Keratinocyte (primary cell): ENCODE data around the gene FTHL17. TPM values are rescaled to one million over a fixed set of nuclear protein-coding genes. Genes with fewer than 3 reads are reported as not detected.

ENCODE experiments used
- DNase-seq: peaks from one replicate; pipeline ENCODE4 v3.0.0-alpha.2; 2011; ENCODE audit warnings: low read depth, missing footprints, low spot score
- FAIRE-seq: peaks from 2 replicates; lab custom pipeline; 2011; peaks lifted over from hg19 to GRCh38; lab: Jason Lieb, UNC
- H2AFZ ChIP-seq: 2 replicates; pipeline ENCODE4 v1.6.0; 2012; ENCODE audit warnings: low read length, control low read depth, inconsistent platforms; ENCODE audit not compliant: control insufficient read depth
- H3K27ac ChIP-seq: 2 replicates; pipeline ENCODE4 v1.5.1; 2011; ENCODE audit warnings: low read length; ENCODE audit not compliant: control insufficient read depth, insufficient read depth
- H3K27me3 ChIP-seq: 3 replicates; pipeline ENCODE4 v1.6.0; 2011; ENCODE audit warnings: low read length; ENCODE audit not compliant: control insufficient read depth, insufficient read depth; ENCODE audit errors: extremely low read depth
- H3K36me3 ChIP-seq, 2 experiments: 2 replicates in 1 of 2; 3 replicates in 1 of 2; pipeline ENCODE4 v1.5.1; 2011; ENCODE audit warnings: low read length in 2 of 2, mild to moderate bottlenecking in 1 of 2; ENCODE audit not compliant: control insufficient read depth in 2 of 2, insufficient read depth in 2 of 2; ENCODE audit errors: extremely low read depth in 1 of 2
- H3K4me1 ChIP-seq: 3 replicates; pipeline ENCODE4 v1.5.1; 2011; ENCODE audit warnings: low read length; ENCODE audit not compliant: control insufficient read depth, insufficient read depth; ENCODE audit errors: extremely low read depth
- H3K4me2 ChIP-seq: 3 replicates; pipeline ENCODE4 v1.6.0; 2011; ENCODE audit warnings: low read depth, low read length; ENCODE audit not compliant: control insufficient read depth, insufficient read depth; ENCODE audit errors: extremely low read depth
- H3K4me3 ChIP-seq, 3 experiments: fragments of 200-600 bp in 1 of 3; sonication (generic) in 1 of 3; 2 replicates in 2 of 3; 3 replicates in 1 of 3; pipeline ENCODE4 v1.5.1; 2011 to 2016; ENCODE audit warnings: low read length in 3 of 3, mild to moderate bottlenecking in 3 of 3, control low read depth in 2 of 3, inconsistent platforms in 1 of 3, low read depth in 1 of 3, mixed read lengths in 1 of 3, mixed run types in 1 of 3, moderate library complexity in 1 of 3; ENCODE audit not compliant: control insufficient read depth in 2 of 3, insufficient read depth in 2 of 3; ENCODE audit errors: extremely low read depth in 1 of 3
- H3K79me2 ChIP-seq: 2 replicates; pipeline ENCODE4 v1.6.0; 2012; ENCODE audit warnings: low read length; ENCODE audit not compliant: control insufficient read depth, insufficient read depth
- H3K9ac ChIP-seq: 3 replicates; pipeline ENCODE4 v1.6.0; 2011; ENCODE audit warnings: low read length; ENCODE audit not compliant: control insufficient read depth, insufficient read depth; ENCODE audit errors: extremely low read depth
- H3K9me1 ChIP-seq: 3 replicates; pipeline ENCODE4 v1.6.0; 2011; ENCODE audit warnings: low read length; ENCODE audit not compliant: control insufficient read depth, insufficient read depth; ENCODE audit errors: extremely low read depth
- H3K9me3 ChIP-seq: 2 replicates; pipeline ENCODE4 v1.5.1; 2012; ENCODE audit warnings: low read depth, low read length; ENCODE audit not compliant: control insufficient read depth
- H4K20me1 ChIP-seq: 3 replicates; pipeline ENCODE4 v1.6.0; 2011; ENCODE audit warnings: low read length; ENCODE audit not compliant: control insufficient read depth, insufficient read depth; ENCODE audit errors: extremely low read depth
- CTCF ChIP-seq, 3 experiments: IDR thresholded peaks in 1 of 3; conservative IDR thresholded peaks in 1 of 3; optimal IDR thresholded peaks in 1 of 3; 2 replicates in 2 of 3; 3 replicates in 1 of 3; pipeline versions ENCODE3 to v1.5.1; 2011; ENCODE audit warnings: low read length in 3 of 3, mild to moderate bottlenecking in 3 of 3, moderate library complexity in 2 of 3, control low read depth in 1 of 3, inconsistent platforms in 1 of 3; ENCODE audit not compliant: insufficient read depth in 2 of 3; ENCODE audit errors: extremely low read depth in 1 of 3
- EZH2 ChIP-seq: IDR thresholded peaks from one replicate; pipeline ENCODE4 v1.6.1; 2012; ENCODE audit warnings: inconsistent platforms, mild to moderate bottlenecking, low read length, moderate library complexity
- dilution Hi-C: fragments of 300-500 bp; cut with MboI; formaldehyde crosslinking; loops from one replicate; pipeline ENCODE4 v1.7.0; 2020; ENCODE audit warnings: low sequenced_read_pairs; ENCODE audit not compliant: extremely low pct_ligation_motif_present
- polyA plus RNA-seq, 5 experiments: library from polyadenylated mRNA; depleted of rRNA in 3 of 5; stranded (reverse) in 3 of 5; stranded (forward) in 1 of 5; unstranded in 1 of 5; fragments of >200 nt; gene quantifications; 1 replicate in 1 of 5; 2 replicates in 3 of 5; 3 replicates in 1 of 5; pipeline versions ENCODE4 v1.2.1 to v1.2.3, GENCODE V29; 2011 to 2012; ENCODE audit warnings: missing spikeins in 2 of 5, low read depth in 1 of 5, low replicate concordance in 1 of 5

The FTHL17 gene
- polyA plus RNA-seq, 1 donor (not counting 4 experiments of a cell fraction or from before 2014, with no cell fraction given): not detected

GRCh38 chrX:31092476-31092875, 20.6 kb upstream of the FTHL17 start:
- H2AFZ ChIP-seq: no peak overlapping the region
- DNase-seq (no peak), FAIRE-seq (no peak)
- H3K4me2 ChIP-seq: no peak overlapping the region
- H3K9ac ChIP-seq: no peak overlapping the region
- H3K4me1 ChIP-seq: no peaks in the 10 kb centered on the region
- H3K4me3 ChIP-seq: no peak overlapping the region
- dilution Hi-C loops: no loop called here
- TF ChIP-seq EZH2 (no peak), CTCF (optimal IDR thresholded peaks at IDR 0.05 in 1 of 3, IDR thresholded peaks at IDR 0.05 in 1 of 3, conservative IDR thresholded peaks at IDR 0.05 in 1 of 3; ENCODE audit: extremely low read depth in 1 of 3, insufficient read depth in 2 of 3, low read length in 3 of 3) (no peak)
- H3K9me1 ChIP-seq: no peaks in the 10 kb centered on the region
- no peaks in the 10 kb centered on the region for H3K27me3 ChIP-seq
- no peaks in the 10 kb centered on the region for H3K36me3 ChIP-seq
- H3K79me2 ChIP-seq: no peaks in the 10 kb centered on the region
- no peaks in the 10 kb centered on the region for H4K20me1 ChIP-seq
- no peaks in the 10 kb centered on the region for H3K9me3 ChIP-seq
- H3K27ac ChIP-seq: no peak overlapping the region

GRCh38 chrX:31091819-31092218, 20.0 kb upstream of the FTHL17 start:
- DNase-seq: no peak
- Histone ChIP-seq H3K9ac (no peak overlapping the region), H3K9me1 (no peaks in the 10 kb centered on the region), H3K36me3 (no peaks in the 10 kb centered on the region), H3K4me2 (no peak overlapping the region), H3K27me3 (no peaks in the 10 kb centered on the region), H3K4me3 (no peak overlapping the region), H3K9me3 (no peaks in the 10 kb centered on the region), H3K79me2 (no peaks in the 10 kb centered on the region), H2AFZ (no peak overlapping the region), H3K27ac (no peak overlapping the region), H3K4me1 (no peaks in the 10 kb centered on the region), H4K20me1 (no peaks in the 10 kb centered on the region)
- dilution Hi-C loops: no loop called here
- FAIRE-seq: no peak
- TF ChIP-seq CTCF (optimal IDR thresholded peaks at IDR 0.05 in 1 of 3, IDR thresholded peaks at IDR 0.05 in 1 of 3, conservative IDR thresholded peaks at IDR 0.05 in 1 of 3; ENCODE audit: extremely low read depth in 1 of 3, insufficient read depth in 2 of 3, low read length in 3 of 3) (no peak), EZH2 (no peak)
